ENCODE results near the gene ACMSD. TPM values are rescaled to one million over a fixed set of nuclear protein-coding genes. Genes with fewer than 3 reads are reported as not detected.
A peak's percentile ranks its signal among the peaks of the same experiment; 100 is the strongest.

Gene ACMSD
- total RNA-seq, 1 experiment from 2014 or later = not detected

GRCh38 chr2:134927195-134927594, 88.8 kb downstream of the ACMSD start:
- Mint-ChIP-seq H3K27me3 (ENCODE audit: unreplicated experiment) (no peaks in the 10 kb centered on the region), H3K27ac (ENCODE audit: unreplicated experiment) (no peak overlapping the region), H3K36me3 (ENCODE audit: insufficient read depth, unreplicated experiment) (peaks cover 32% of the 10 kb centered on the region), H3K4me3 (ENCODE audit: low read depth, unreplicated experiment) (no peak overlapping the region), H3K9me3 (ENCODE audit: low read depth, unreplicated experiment) (no peaks in the 10 kb centered on the region), H3K4me1 (ENCODE audit: low read depth, unreplicated experiment) (peaks cover 52% of the 10 kb centered on the region)
- DNase-seq = no peak
- no peak for TF ChIP-seq CTCF (IDR thresholded peaks at IDR 0.05; ENCODE audit: unreplicated experiment)
- intact Hi-C loops (cut with micrococcal nuclease; ENCODE audit: unreplicated experiment) = no loop called here
- no TSS peak for BruUV-seq (replicated peaks)
- CTCF ChIA-PET = no interaction called here

DNA sequence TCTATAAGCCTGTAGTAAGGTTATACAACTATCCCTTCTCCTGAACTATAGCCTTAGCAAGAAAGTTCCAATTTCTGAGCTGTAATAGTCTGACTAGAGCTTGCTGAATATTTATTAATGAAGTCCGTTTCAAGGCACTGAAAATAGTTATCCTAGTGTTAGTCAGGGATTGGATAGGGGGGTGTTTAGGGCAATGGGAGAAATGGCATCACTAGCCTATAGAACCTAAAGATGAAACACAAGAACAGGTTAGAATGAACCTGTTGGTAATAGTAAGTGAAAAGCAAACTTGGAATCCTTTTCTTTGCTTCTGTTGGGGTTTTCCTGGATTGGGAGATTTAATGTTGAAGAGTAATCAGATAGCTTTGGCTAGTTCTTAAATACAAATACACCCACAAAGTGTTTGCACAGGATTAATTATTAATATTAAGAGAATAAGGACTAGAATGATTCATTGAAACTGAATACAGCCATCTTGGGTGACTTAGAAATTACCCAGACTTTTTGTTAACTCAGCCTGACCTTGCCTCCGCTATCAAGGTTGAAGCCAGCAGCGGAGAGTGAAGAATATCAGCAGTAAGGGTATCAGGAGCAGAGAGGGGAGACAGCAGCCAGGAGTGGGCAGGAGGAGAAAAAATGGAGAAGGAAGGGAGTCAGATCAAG, 94.6 kb downstream of the ACMSD start:
- H3K4me3 Mint-ChIP-seq (ENCODE audit: low read depth, unreplicated experiment) = peak overlapping the region; percentile 63
- H3K9me3 Mint-ChIP-seq (ENCODE audit: low read depth, unreplicated experiment) = no peaks in the 10 kb centered on the region
- DNase-seq = no peak
- CTCF ChIA-PET = interaction anchor here (1.1 kb wide), 1 partner anchor 10 kb away, joined by 3 read pairs; no protein-coding TSS in a partner anchor
- TF ChIP-seq CTCF (IDR thresholded peaks at IDR 0.05; ENCODE audit: unreplicated experiment) = no peak
- intact Hi-C loops (cut with micrococcal nuclease; ENCODE audit: unreplicated experiment) = loop anchor here (2.0 kb wide), 1 partner anchor 14 kb away; the partner anchor contains the start of gene CCNT2
- no TSS peak for BruUV-seq (replicated peaks)
- peaks cover 35% of the 10 kb centered on the region for H3K4me1 Mint-ChIP-seq (ENCODE audit: low read depth, unreplicated experiment)
- peaks cover 30% of the 10 kb centered on the region for H3K36me3 Mint-ChIP-seq (ENCODE audit: insufficient read depth, unreplicated experiment)
- H3K27me3 Mint-ChIP-seq (ENCODE audit: unreplicated experiment) = no peaks in the 10 kb centered on the region
- peak overlapping the region; percentile 88 for H3K27ac Mint-ChIP-seq (ENCODE audit: unreplicated experiment)

- H3K27ac Mint-ChIP-seq (ENCODE audit: unreplicated experiment) = peak overlapping the region; percentile 88
- TF ChIP-seq CTCF (IDR thresholded peaks at IDR 0.05; ENCODE audit: unreplicated experiment) = no peak
- CTCF ChIA-PET = no interaction called here
- DNase-seq = no peak
- no TSS peak for BruUV-seq (replicated peaks)
- no peaks in the 10 kb centered on the region for H3K27me3 Mint-ChIP-seq (ENCODE audit: unreplicated experiment)
- H3K9me3 Mint-ChIP-seq (ENCODE audit: low read depth, unreplicated experiment) = no peaks in the 10 kb centered on the region
- H3K4me3 Mint-ChIP-seq (ENCODE audit: low read depth, unreplicated experiment) = peak overlapping the region; percentile 63
- intact Hi-C loops (cut with micrococcal nuclease; ENCODE audit: unreplicated experiment) = loop anchor here (2.0 kb wide), 1 partner anchor 15 kb away; the partner anchor contains the start of gene CCNT2
- peaks cover 35% of the 10 kb centered on the region for H3K4me1 Mint-ChIP-seq (ENCODE audit: low read depth, unreplicated experiment)
- H3K36me3 Mint-ChIP-seq (ENCODE audit: insufficient read depth, unreplicated experiment) = peaks cover 30% of the 10 kb centered on the region
These were observed 95.3 kb downstream of the ACMSD start for GRCh38 chr2:134933732-134934131.

- CTCF ChIA-PET = no interaction called here
- no peak for TF ChIP-seq CTCF (IDR thresholded peaks at IDR 0.05; ENCODE audit: unreplicated experiment)
- DNase-seq = no peak
- BruUV-seq (replicated peaks) = no TSS peak
- intact Hi-C loops (cut with micrococcal nuclease; ENCODE audit: unreplicated experiment) = no loop called here
- Mint-ChIP-seq H3K4me3 (ENCODE audit: low read depth, unreplicated experiment) (peak overlapping the region; percentile 11), H3K27ac (ENCODE audit: unreplicated experiment) (peak overlapping the region; percentile 79), H3K36me3 (ENCODE audit: insufficient read depth, unreplicated experiment) (peaks cover 30% of the 10 kb centered on the region), H3K27me3 (ENCODE audit: unreplicated experiment) (no peaks in the 10 kb centered on the region), H3K4me1 (ENCODE audit: low read depth, unreplicated experiment) (peaks cover 35% of the 10 kb centered on the region), H3K9me3 (ENCODE audit: low read depth, unreplicated experiment) (no peaks in the 10 kb centered on the region)
These were observed 95.7 kb downstream of the ACMSD start for GRCh38 chr2:134934150-134934549.

Data from Calu3 (cell line).